H1 (cell line): Measurements from ENCODE around the gene CMYA5. TPM values are rescaled to one million over a fixed set of nuclear protein-coding genes. Genes with fewer than 3 reads are reported as not detected.

ENCODE experiments used
- CHD2 ChIP-seq: IDR thresholded peaks from 2 replicates; pipeline ENCODE4 v1.6.1; 2012; ENCODE audit warnings: low read length, improper control_type of control experiment
- KDM4A ChIP-seq: IDR thresholded peaks from one replicate; pipeline ENCODE4 v1.7.1; 2012; ENCODE audit warnings: low read depth, mild to moderate bottlenecking, moderate library complexity, low read length, inconsistent platforms; ENCODE audit not compliant: severe bottlenecking
- POLR2A ChIP-seq, 2 experiments: IDR thresholded peaks; 1 replicate in 1 of 2; 2 replicates in 1 of 2; pipeline ENCODE4 v1.6.1; 2011; ENCODE audit warnings: low read depth in 2 of 2, low read length in 2 of 2, mild to moderate bottlenecking in 2 of 2; ENCODE audit errors: control extremely low read depth in 1 of 2
- RBBP5 ChIP-seq: IDR thresholded peaks from 2 replicates; pipeline ENCODE4 v1.7.1; 2012; ENCODE audit warnings: low read depth, mild to moderate bottlenecking, inconsistent platforms, low read length, moderate library complexity, borderline replicate concordance
- SRF ChIP-seq: IDR thresholded peaks from 2 replicates; pipeline ENCODE4 v1.6.1; 2011; ENCODE audit warnings: mild to moderate bottlenecking, low read depth, low read length, moderate library complexity
- SUZ12 ChIP-seq: fragments of 200-600 bp; sonication (generic); IDR thresholded peaks from 2 replicates; pipeline ENCODE4 v1.6.1; 2012; ENCODE audit warnings: mild to moderate bottlenecking, inconsistent platforms, low read length, moderate library complexity, mixed read lengths
- YY1 ChIP-seq: IDR thresholded peaks from 2 replicates; pipeline ENCODE4 v1.6.1; 2011; ENCODE audit warnings: low read depth, mild to moderate bottlenecking, low read length
- polyA plus RNA-seq, 7 experiments: library from polyadenylated mRNA; depleted of rRNA in 3 of 7; stranded (reverse) in 5 of 7; unstranded in 2 of 7; fragments of >200 nt in 5 of 7; fragments of 200-250 nt in 2 of 7; gene quantifications; 1 replicate in 5 of 7; 2 replicates in 1 of 7; 4 replicates in 1 of 7; pipeline versions ENCODE4 v1.2.1 to v1.2.3, GENCODE V29; 2011 to 2013; ENCODE audit warnings: missing spikeins in 2 of 7, mixed read lengths in 2 of 7
- total RNA-seq: library from RNA; stranded (reverse); fragmentation: NEBNext Ultra II Directional; extraction: Animal tissue kit (Norgen Biotek cat#: 25700); gene quantifications from 2 replicates; pipeline ENCODE4 v1.2.1, GENCODE V29; 2021
- TF ChIP-seq, protein P1 (sequence below): IDR thresholded peaks from 2 replicates; pipeline ENCODE4 v1.6.1; 2012; ENCODE audit warnings: low read length, inconsistent platforms

The CMYA5 gene
- total and polyA plus RNA-seq, 2 of the 8 experiments (the other 6 are each of a cell fraction or from before 2014, with no cell fraction given), result 0.88 to 0.95 TPM

DNA sequence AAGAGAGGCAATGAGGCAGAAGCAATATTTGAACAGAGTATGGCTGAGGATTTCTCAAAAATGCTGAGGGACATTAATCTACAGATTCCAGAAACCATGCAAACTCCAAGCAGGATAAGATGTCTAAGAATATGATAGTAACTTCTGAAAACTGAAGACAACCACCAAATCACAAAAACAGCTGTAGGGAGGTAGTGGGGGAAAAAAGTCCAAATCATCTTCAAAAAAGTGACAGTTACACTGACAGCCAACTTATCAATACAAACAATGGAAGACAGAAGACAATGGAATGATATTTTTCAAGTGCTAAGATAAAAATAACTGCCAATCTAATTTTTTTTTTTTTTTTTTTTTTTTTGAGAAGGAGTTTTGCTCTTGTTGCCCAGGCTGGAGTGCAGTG is 30.5 kb downstream of the CMYA5 start (continued):
- TF ChIP-seq SRF (no peak), YY1 (no peak), CHD2 (no peak), SUZ12 (no peak), KDM4A (no peak), POLR2A (IDR thresholded peaks at IDR 0.05; ENCODE audit: control extremely low read depth in 1 of 2, low read depth in 2 of 2, low read length in 2 of 2) (no peak), RBBP5 (no peak)
- TF ChIP-seq, protein P1, sequence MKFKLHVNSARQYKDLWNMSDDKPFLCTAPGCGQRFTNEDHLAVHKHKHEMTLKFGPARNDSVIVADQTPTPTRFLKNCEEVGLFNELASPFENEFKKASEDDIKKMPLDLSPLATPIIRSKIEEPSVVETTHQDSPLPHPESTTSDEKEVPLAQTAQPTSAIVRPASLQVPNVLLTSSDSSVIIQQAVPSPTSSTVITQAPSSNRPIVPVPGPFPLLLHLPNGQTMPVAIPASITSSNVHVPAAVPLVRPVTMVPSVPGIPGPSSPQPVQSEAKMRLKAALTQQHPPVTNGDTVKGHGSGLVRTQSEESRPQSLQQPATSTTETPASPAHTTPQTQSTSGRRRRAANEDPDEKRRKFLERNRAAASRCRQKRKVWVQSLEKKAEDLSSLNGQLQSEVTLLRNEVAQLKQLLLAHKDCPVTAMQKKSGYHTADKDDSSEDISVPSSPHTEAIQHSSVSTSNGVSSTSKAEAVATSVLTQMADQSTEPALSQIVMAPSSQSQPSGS, result no peak
